GM12801 (cell line): ENCODE measurements around the gene FMN2.

Experiments
- TF ChIP-seq, protein P1 (sequence below): IDR thresholded peaks from one replicate; pipeline ENCODE4 v1.5.1; 2011; ENCODE audit warnings: control low read depth; ENCODE audit not compliant: insufficient read length; ENCODE audit errors: extremely low read depth

FMN2 gene

DNA sequence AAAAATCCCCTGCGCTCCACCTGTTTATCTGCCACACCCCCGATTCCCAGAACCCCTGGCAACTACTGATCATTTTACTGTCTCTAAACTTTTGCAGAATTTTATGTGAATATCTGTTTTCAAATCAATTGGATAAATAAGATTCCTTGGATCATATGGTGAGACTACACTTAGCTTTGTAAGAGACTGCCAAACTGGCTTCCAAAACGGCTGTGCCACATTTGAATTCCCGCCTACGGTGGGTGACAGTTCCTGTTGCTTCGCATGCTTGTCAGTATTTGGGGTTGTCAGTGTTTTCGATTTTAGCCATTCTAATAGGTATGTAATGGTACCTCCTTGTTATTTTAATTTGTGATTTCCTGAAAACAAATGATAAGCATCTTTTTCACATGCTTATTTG is 22.7 kb upstream of the FMN2 start:
- TF ChIP-seq, protein P1, sequence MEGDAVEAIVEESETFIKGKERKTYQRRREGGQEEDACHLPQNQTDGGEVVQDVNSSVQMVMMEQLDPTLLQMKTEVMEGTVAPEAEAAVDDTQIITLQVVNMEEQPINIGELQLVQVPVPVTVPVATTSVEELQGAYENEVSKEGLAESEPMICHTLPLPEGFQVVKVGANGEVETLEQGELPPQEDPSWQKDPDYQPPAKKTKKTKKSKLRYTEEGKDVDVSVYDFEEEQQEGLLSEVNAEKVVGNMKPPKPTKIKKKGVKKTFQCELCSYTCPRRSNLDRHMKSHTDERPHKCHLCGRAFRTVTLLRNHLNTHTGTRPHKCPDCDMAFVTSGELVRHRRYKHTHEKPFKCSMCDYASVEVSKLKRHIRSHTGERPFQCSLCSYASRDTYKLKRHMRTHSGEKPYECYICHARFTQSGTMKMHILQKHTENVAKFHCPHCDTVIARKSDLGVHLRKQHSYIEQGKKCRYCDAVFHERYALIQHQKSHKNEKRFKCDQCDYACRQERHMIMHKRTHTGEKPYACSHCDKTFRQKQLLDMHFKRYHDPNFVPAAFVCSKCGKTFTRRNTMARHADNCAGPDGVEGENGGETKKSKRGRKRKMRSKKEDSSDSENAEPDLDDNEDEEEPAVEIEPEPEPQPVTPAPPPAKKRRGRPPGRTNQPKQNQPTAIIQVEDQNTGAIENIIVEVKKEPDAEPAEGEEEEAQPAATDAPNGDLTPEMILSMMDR = no peak

- TF ChIP-seq, protein P1 = no peak
Measured at GRCh38 chr1:240070188-240070587, 21.5 kb upstream of the FMN2 start.

DNA sequence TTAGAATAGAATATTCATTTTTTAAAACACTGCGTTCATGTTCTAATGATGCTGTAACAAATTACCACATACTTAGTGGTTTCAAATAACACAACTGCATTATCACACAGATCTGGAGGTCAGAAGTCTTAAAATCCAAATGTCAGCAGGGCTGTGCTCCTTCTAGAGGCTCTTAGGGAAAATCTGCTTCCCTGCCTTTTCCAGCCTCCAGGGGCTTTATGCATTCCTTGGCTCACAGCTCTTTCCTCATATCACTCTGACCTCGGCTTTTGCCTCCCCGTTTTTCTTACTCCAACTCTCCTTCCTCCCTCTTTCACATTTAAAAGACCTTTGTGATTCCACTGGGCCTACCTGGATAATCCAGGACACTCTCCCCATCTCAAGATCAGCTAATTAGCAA is 18.6 kb upstream of the FMN2 start:
- TF ChIP-seq, protein P1 = no peak

DNA sequence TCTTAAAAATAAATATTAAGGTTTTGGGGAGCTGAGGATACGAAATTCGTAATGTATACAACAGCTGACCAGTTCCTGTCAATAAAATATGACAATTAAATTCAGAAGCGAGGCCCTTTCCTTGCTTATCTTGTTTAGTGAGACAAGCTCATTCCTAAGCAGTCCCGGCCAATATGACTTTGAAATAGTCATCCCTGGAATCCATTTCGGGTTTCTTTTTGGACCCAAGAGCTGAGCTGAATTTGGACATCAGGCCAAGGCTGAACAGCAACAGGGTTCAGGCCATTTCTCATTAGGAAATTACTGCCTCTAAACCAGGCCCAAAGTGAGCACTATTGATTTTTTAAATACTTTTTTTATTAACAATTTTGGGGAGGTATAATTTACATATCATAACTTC is 17.3 kb upstream of the FMN2 start:
- TF ChIP-seq, protein P1 = no peak

DNA sequence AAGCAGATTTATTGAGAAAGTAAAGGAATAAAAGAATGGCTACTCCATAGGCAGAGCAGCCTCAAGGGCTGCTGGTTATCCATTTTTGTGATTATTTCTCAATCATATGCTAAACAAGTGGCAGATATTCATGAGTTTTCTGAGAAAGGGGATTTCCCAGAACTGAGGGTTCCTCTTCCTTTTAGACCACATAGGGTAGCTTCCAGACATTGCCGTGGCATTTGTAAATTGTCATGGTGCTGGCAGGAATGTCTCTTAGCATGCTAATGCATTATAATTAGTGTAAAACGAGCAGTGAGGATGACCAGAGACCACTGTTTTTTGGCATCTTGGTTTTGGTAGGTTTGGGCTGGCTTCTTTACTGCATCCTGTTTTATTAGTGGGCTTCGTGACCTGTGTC is 16.8 kb upstream of the FMN2 start:
- TF ChIP-seq, protein P1 = no peak

DNA sequence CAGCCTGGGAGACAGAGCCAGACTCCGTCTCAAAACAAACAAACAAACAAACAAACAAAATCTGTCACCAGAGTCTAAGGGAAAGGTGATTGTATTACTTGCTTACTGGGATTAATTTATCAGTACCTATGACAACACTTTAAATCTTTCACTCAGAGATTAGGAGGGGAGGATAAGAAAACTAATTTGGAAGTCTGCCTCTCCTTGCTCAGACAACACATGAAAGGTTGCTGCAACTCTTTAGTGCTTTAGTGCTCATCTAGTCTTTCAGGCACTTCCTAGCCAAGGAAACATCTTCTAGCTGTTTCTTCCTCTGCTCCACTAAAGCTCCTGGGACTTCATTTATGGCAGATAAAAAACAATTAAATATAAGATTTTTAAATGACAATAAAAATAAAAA is 7.3 kb upstream of the FMN2 start:
- TF ChIP-seq, protein P1 = no peak

DNA sequence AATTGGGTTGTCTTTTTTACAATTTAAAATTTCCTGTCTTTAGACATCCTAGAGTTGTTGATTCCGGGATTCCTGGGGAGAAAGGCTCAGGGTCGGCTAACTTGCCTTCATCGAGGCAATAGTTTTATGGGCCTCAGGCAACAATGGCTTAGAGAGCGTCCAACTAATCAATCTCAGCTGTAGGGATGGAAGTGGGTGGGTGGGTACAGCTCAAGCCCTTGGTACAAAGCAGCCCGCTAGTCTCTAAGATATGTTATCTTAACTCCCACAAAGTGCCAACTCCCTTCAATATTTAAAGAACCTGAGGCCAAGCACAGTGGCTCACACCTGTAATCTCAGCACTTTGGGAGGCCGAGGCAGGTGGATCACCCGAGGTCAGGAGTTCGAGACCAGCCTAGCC is 6.9 kb upstream of the FMN2 start:
- TF ChIP-seq, protein P1 = no peak

GRCh38 chr1:240086726-240087125 is 5.0 kb upstream of the FMN2 start:
- TF ChIP-seq, protein P1 = no peak
